SW 1271 (cell line): ENCODE measurements around the gene IFITM2.
"Not testable (repeated sequence)": the region's sequence is repeated elsewhere in the genome, so short reads cannot be mapped to it uniquely, and the experiment has no call there.

Experiments used
- DNase-seq, 2 experiments: peaks; one replicate each; lab custom pipeline; 2025; lab: John Stamatoyannopoulos, UW

Gene IFITM2

DNA sequence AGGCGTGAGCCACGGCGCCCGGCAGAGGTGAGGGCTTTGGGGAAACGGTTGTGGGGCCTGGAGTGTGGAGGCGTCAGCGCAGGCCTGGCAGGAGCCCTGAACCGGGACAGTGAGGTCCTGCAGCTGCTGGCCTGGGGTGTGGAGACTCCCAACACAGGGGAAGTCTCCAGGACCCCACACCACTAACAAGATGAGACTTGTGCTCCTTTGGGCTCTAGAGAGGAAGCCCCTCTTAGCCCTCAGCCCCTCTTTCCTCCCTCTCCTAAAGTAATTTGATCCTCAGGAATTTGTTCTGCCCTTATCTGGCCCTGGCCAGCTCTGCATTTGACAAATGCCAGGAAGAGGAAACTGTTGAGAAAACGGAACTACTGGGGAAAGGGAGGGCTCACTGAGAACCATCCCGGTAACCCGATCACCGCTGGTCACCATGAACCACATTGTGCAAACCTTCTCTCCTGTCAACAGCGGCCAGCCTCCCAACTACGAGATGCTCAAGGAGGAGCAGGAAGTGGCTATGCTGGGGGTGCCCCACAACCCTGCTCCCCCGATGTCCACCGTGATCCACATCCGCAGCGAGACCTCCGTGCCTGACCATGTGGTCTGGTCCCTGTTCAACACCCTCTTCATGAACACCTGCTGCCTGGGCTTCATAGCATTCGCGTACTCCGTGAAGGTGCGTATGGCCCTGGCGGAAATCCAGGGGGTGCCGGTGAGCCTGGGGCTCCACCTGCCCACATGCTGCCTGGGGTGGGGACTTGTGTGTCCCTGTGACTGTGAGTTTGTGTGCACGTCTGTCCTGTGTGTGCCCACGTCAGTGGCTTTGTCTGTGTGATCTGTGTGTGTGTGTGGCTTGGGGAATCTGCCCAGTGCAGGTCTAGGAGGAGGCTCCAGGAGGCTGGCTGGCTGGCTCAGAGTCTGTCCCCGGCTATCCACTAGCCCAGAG, at the start of gene IFITM2:
Gene IFITM2 (plus strand): TSS at position 51 of the 943 bp plus-strand sequence. CDS start 377 bp downstream, at position 428.
- DNase-seq = peak in 1 of 2 experiments; percentile 37

DNA sequence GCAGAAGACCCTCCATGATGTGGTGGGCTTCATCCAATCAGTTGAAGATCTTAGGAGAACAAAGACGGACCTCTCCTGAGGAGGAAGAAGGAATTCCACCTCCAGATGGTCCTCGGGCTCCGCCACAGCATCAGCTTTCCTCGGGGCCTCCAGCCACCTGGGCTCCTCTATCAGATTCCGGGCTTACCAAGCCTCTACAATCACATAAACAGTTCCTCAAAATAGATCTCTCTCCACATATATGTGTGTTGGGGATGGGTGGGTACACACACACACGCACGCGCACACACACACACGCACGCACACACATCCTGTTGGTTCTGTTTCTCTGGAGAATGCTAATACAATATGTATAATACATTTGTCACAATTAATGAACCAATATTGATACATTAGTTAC, 48.2 kb upstream of the IFITM2 start:
- DNase-seq = no peak

DNA sequence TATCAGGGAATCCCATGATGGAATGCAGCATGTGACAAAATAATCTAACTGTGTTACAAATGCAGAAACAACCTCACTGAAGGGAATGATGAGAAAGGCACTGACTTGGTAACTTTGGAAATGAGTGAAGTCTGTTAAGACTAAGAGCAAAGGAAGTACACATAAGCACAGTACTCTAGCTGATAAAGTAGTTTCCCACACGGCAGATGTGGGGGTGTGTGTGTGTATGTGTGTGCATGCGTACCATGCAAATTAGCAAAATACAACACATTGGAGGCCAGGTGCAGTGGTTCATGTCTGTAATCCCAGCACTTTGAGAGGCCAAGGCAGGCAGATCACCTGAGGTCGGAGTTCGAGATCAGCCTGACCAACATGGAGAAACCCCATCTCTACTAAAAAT, 46.0 kb upstream of the IFITM2 start:
- DNase-seq = no peak

DNA sequence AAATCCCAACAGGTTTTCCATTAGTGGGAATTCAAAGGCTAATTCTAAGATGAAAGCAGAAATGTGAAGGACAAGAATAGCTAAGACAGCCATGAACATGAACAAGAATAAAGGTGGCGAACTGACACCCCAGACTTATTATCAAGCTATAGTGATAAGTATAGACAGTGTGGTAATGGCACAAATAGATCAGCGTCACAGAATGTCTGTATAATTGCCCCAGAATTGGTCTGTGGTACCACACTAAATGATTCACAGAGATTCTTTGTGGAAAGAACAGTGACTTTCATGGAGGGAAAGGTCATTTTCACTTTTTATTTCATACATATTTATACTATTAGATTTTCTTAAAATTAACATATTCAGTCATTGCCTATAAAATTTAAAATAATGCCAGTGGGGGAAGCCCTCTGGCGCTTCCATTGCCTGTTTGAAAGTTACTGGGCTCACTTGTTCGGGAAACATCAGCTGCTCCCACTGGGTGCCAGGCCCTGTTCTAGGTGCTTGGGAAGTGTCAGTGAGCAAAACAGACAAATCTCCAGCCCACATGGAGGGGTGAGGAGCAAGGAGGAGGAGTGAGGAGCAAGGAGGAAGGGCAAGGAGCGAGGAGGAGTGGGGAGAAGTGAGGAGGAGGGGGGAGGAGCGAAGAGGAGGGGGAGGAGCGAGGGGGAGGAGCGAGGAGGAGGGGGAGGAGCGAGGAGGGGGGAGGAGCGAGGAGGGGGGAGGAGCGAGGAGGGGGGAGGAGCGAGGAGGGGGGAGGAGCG, 40.8 kb upstream of the IFITM2 start:
- DNase-seq = no peak

DNA sequence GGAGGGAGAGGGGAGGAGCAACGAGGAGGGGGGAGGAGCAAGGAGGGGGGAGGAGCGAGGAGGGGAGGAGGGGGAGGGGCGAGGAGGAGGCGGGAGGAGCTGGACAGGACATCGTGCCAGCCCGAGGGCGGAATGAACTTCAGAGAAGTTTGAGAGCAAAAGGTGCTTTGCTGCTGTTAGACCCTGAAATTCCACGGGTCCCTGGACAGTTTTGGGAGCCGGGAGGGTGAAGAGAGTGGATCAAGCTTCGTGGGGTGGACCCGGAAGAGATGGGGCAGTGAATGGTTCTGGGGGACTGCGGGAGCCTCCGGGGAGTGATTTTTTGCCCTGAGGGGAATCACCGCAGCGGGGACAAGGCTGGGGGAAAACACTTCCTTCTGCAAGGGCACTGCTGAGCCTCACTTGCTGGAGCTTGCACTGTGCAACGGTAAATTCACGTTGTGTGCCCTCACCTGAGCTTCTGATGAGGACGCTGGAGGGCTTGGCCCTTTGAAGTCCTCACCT, 40.1 kb upstream of the IFITM2 start:
- peak in 1 of 2 experiments; percentile 16 for DNase-seq

DNA sequence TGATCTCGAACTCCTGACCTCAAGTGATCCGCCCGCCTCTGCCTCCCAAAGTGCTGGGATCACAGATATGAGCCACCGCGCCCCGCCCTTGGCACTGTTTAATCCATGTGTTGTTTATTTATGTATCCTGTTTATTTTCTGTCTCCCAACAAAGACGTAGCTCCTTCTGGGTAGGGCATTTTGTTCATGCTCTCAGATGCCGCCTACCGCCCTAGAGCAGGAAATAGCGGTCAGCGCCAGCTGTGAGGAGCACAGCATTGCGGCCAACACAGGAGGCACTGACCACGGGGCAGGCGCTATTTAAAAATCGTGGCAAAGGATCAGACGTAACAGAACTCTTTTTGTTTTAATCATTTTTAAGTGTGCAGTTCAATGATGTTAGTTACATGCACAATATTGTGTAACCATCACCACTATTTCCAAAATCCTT, 38.9 kb upstream of the IFITM2 start:
- DNase-seq = not testable (repeated sequence)

DNA sequence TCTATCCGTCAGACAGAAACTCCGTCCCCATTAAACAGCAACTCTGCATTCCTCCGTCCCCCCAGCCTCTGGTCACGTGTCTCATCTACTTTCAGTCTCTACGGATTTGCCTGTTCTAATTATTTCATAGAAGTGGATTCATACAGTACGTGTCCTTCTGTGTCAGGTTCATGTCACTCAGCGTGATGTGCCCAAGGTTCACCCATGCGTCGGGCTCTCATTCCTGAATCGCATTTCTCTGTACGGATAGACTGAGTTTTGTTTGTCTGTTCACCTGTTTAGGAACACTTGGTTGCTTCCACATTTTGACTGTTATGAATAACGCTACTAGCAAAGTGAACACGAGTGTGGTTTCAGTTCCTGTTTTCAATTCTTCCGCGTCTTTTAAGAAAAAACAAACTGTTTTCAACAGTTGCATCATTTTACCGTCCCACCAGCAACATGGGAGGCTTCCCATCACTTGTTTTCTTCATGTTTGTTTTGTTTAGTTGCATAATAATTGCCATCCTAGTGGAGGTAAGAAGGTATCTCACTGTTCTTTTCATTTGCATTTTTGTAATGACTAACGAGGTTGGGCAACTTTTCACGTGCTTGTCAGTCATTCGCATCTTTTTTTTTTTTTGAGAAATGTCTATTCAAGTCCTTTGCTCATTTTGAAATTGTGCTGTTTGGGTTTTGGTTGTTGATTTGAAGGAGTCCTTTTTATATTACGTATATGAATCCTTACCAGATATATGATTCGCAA, 38.3 kb upstream of the IFITM2 start:
- no peak for DNase-seq

DNA sequence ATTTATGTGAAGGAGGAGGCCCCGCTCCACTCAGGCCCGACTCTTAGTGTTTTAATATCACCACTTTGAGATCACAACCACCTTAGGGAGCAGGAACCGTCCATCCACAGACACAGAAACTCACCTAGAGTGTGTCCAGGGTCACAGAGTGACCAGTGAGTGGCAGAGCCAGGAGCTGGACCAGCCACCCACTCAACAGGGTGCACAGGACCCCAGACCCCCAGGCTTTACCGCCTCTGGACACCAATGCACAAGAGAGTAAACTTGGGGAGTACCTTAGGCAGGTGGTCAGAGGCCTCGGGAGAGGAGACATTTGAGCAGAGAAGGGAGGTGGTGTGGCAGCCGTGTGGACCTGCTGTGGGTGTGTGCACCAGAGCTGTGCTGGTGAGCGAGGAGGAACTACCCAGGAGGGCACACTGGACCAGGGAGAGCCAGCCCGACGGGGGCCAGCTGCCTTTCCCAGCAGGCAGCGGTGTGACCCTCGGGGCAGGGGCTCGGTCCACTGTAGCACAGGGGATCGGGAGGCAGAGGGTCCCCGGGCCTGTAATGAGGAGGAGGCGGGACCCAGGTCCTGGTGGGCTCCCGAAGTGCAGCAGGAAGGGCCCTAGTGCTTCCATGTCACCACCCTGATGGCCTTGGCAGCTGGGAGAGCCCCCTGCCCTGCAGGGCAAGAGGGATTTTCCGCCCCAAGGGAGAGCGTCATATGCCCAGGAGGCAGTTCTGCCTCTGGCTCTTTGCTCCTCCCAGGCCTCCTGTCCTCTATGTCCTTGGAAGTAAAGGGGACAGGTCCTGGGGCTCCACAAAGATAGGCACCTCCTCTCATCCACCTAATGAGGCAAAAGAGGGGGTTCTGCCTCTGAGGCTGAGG, 36.9 kb upstream of the IFITM2 start:
- DNase-seq = no peak

DNA sequence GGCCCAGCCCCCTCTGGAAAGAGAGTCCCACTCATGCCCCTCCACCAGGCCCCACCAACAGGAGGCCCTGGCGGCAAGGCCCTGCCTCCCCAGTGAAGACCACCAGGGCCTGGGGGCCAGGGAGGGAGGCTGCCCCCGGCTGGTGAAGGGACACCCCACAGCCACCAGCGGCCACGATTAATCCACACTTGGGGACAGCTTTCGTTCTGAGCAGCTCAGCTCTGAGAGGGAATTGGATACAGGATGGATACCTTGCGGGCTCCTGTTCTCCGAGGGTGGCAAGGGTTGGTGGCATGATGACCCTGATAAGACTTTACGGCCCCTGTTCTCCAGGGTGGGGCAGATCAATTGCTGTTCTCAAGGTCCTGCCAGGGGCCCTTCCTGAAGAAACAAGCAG, 36.3 kb upstream of the IFITM2 start:
- DNase-seq = no peak

DNA sequence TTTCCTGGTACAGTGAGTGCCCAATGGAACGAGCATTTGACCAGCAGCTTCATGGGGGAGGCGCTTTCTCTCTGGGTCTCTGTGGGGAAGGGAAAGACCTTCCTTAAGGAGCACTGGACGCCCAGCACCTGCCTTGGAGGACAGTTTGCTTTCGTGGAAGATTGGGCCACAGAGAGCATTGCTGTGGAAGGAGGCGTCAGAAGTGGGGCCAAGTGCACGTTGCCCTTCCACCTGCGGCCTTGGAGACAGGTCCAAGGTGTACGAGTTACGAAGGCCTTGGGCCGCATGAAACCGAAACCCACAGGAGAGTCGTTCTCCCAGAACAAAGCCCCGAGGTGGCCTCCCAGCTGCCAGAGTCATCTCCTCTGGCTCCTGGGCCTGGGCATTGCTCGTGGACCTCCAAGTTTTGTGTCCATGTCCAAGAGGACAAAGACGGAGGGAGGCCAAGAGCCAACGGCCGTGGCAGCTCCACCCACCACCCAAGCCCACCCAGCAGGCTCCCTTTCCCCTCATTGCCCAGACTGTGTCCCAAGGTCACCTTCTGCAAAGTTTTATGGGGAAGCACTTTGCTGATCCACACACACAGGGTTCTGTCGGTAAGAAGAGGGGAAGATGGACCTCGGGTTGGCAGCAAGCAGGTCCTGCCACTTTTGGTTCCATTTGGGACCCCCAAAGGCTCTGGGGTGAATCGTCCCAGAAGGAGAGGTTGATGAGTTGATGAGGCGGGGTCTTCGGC, 35.3 kb upstream of the IFITM2 start:
- no peak for DNase-seq

DNA sequence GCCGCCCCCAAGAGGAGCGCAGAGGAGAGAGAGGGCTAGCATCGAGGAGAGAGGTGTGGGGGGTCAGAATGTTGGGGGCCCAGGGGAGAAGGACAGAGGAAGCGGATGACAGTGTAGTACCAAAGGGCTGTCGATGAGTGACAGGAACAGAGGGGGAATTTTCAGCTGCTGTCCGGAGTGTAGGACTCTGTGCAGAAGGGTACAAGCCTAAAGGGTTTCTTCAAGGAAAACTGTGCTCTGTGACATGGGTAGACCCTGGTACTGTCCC, 34.8 kb upstream of the IFITM2 start:
- DNase-seq = no peak

DNA sequence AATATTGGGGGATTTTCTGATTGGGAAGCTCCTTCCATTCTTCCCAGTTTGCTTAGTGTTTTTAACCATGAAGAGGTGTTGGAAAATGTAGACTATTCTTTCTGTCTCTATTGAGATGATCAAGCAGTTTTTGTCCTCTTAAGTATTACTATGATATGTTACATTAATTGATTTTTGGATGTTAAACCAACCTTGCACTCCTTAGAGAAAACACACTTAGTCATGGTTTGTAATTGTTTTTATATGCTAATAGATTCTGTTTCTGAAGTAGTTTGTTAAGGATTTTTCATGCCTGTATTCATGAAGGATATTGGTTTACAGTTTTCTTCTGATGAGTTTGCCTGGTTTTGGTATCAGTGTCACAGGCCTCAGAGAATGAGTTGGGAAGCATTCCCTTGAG, 31.4 kb upstream of the IFITM2 start:
- DNase-seq = no peak

DNA sequence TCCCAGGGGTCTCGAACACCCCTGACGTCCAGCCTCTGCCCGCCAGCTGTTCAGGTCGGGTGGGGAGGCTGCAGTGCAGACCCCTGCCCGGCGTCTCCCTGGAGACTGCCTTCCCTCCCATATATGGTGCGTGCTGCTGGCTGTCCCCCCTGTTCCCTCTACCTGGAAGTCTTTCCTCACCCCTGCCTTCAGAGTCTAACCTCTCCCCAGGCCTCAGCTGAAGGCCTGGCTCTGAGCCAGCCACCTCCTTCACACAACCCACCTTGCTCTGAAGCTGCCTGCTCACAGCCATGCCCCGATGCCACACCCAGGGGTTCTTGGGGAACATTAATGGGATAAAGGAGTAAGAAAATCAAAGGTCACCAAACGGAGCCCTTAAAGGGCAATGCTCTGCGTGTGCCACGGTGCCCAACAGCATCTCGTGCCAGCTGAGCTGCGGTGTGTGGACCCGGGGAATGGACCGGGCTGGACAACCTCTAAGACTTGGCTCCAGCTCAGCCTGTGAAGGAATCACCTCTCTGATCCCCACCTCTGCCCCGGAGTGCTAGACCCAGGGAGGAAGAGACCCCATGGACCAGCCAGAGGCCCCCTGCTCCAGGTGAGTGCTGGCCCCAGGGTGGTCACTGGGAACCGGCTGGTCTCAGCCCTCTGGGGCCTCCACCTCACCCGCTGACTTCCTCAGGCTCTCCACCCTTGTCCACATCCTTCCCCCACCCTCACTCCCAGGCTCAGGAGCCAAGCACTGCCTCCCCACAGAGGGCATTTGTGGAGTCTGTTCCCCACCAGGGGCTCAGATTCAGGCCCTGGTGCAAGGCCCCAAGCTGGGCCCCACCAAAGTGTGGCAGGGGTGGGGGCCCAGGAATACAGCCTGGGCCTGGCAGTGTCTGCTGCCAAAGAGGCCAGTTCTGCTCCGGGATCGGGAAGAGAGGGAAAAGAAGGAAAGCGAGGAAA, 29.3 kb upstream of the IFITM2 start, which contains the start of gene NLRP6:
Gene NLRP6 (plus strand): TSS at position 407 of the 951 bp plus-strand sequence. CDS start 163 bp downstream, at position 570.
- DNase-seq = no peak

DNA sequence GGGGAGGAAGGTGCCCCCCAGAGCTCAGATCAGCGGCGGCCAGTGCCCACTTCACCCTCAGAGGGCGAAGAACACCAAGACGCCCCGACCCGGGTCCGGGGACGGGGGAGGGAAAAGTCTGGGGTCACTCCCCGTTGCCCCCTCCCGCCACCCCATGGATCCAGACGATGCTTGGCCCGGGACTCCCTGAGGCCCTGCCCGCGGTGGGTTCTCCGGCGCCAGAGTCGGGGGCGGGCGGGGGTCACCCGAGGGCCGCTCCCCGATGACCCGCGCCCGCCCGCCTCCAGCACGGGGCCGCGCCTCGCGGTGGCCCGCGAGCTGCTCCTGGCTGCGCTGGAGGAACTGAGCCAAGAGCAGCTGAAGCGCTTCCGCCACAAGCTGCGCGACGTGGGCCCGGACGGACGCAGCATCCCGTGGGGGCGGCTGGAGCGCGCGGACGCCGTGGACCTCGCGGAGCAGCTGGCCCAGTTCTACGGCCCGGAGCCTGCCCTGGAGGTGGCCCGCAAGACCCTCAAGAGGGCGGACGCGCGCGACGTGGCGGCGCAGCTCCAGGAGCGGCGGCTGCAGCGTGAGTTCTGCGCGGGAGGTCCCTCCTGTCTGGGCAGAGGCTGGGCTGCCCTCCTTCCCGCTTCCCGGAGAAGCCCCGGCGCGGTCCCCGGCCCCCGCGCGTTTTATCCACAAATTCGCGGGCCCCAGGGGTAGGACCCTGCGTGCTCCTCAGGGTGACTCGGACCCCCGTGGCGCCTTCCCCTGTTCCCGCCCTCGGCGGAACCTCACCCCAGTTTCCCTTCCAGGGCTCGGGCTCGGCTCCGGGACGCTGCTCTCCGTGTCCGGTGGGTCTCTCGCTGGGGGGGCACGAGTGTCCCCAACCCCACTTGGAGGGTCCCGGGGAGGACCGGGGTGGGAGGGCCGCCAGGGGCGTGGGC, 28.3 kb upstream of the IFITM2 start:
- DNase-seq = no peak

DNA sequence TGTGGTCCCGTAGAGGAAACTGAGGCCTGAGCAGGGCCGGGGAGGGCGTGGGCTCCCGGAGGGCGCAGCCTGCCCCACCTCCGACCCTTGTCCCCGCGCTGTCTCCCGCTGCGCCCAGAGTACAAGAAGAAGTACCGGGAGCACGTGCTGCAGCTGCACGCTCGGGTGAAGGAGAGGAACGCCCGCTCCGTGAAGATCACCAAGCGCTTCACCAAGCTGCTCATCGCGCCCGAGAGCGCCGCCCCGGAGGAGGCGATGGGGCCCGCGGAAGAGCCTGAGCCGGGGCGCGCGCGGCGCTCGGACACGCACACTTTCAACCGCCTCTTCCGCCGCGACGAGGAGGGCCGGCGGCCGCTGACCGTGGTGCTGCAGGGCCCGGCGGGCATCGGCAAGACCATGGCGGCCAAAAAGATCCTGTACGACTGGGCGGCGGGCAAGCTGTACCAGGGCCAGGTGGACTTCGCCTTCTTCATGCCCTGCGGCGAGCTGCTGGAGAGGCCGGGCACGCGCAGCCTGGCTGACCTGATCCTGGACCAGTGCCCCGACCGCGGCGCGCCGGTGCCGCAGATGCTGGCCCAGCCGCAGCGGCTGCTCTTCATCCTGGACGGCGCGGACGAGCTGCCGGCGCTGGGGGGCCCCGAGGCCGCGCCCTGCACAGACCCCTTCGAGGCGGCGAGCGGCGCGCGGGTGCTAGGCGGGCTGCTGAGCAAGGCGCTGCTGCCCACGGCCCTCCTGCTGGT, 27.5 kb upstream of the IFITM2 start:
- no peak for DNase-seq

DNA sequence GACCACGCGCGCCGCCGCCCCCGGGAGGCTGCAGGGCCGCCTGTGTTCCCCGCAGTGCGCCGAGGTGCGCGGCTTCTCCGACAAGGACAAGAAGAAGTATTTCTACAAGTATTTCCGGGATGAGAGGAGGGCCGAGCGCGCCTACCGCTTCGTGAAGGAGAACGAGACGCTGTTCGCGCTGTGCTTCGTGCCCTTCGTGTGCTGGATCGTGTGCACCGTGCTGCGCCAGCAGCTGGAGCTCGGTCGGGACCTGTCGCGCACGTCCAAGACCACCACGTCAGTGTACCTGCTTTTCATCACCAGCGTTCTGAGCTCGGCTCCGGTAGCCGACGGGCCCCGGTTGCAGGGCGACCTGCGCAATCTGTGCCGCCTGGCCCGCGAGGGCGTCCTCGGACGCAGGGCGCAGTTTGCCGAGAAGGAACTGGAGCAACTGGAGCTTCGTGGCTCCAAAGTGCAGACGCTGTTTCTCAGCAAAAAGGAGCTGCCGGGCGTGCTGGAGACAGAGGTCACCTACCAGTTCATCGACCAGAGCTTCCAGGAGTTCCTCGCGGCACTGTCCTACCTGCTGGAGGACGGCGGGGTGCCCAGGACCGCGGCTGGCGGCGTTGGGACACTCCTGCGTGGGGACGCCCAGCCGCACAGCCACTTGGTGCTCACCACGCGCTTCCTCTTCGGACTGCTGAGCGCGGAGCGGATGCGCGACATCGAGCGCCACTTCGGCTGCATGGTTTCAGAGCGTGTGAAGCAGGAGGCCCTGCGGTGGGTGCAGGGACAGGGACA, 26.7 kb upstream of the IFITM2 start:
- DNase-seq = no peak
